Sigmoid colon (tissue), 7 donors: ENCODE measurements around the gene NT5DC4. TPM values are rescaled to one million over a fixed set of nuclear protein-coding genes. Genes with fewer than 3 reads are reported as not detected.

ENCODE experiments used
- DNase-seq: peaks from one replicate; pipeline ENCODE4 v3.0.0-alpha.2; 2019
- H3K27ac ChIP-seq, 4 donors: fragments of 200-600 bp; sonication (generic); one replicate each; pipeline ENCODE4 v1.5.1; 2016 to 2019; ENCODE audit warnings: mild to moderate bottlenecking in 1 of 4
- H3K27me3 ChIP-seq, 3 donors: fragments of 200-600 bp; sonication (generic); one replicate each; pipeline ENCODE4 v1.5.1; 2019; ENCODE audit warnings: mild to moderate bottlenecking in 1 of 3
- H3K36me3 ChIP-seq, 4 donors: fragments of 200-600 bp; sonication (generic); one replicate each; pipeline ENCODE4 v1.5.1; 2016 to 2019
- H3K4me1 ChIP-seq, 4 donors: fragments of 200-600 bp; sonication (generic); one replicate each; pipeline ENCODE4 v1.5.1; 2017 to 2019
- H3K4me3 ChIP-seq, 4 donors: fragments of 200-600 bp; sonication (generic); one replicate each; pipeline ENCODE4 v1.5.1; 2017 to 2019; ENCODE audit warnings: mild to moderate bottlenecking in 2 of 4, moderate library complexity in 1 of 4
- H3K9me3 ChIP-seq, 4 donors: fragments of 200-600 bp in 3 of 4; sonication (generic) in 3 of 4; one replicate each; pipeline versions ENCODE4 v1.5.1 to v1.6.1; 2013 to 2019
- EP300 ChIP-seq, 4 donors: sonication (generic); formaldehyde crosslinking; IDR thresholded peaks; one replicate each; pipeline ENCODE4 v1.6.1; 2017; ENCODE audit warnings: antibody characterized with exemption in 4 of 4
- POLR2A ChIP-seq, 2 donors: fragments of 450-650 bp; IDR thresholded peaks; one replicate each; pipeline ENCODE4 v1.6.1; 2016; ENCODE audit warnings: antibody characterized with exemption in 2 of 2, mild to moderate bottlenecking in 2 of 2, moderate library complexity in 2 of 2
- POLR2AphosphoS5 ChIP-seq, 4 donors: sonication (generic); formaldehyde crosslinking; IDR thresholded peaks; one replicate each; pipeline ENCODE4 v1.6.1; 2017; ENCODE audit warnings: antibody characterized with exemption in 4 of 4
- WGBS, 2 donors: extraction: QIAGEN DNeasy Blood & Tissue Kit; methylation state at CpG; one replicate each; pipeline ENCODE4 v1.1.7; 2013; 5-methylcytosine and 5-hydroxymethylcytosine counted together
- intact Hi-C: fragments of 100-400 bp; cut with DNase I; formaldehyde crosslinking; loops from one replicate; pipeline ENCODE4 v1.15.1; 2023
- polyA plus RNA-seq, 3 donors: library from polyadenylated mRNA; stranded (reverse); fragments of 200-250 nt; gene quantifications; one replicate each; pipeline ENCODE4 v1.2.3, GENCODE V29; 2013
- total RNA-seq, 4 donors: library from RNA; depleted of rRNA; stranded (reverse); fragments of >200 nt; gene quantifications; one replicate each; pipeline ENCODE4 v1.1.0, GENCODE V29; 2016
- TF ChIP-seq, protein P1 (sequence below), 4 experiments: fragments of 450-650 bp in 3 of 4; fragments of 200-600 bp in 1 of 4; IDR thresholded peaks; one replicate each; pipeline ENCODE4 v1.5.1; 2016 to 2019; ENCODE audit warnings: antibody characterized with exemption in 4 of 4, mild to moderate bottlenecking in 3 of 4, moderate library complexity in 2 of 4
- donor health status: healthy with polysubstance abuse.
- donor health status: Bipolar disorder and iron deficiency.
- donor health status: healthy.

The NT5DC4 gene
- total and polyA plus RNA-seq, 7 donors: 0.89 TPM; not detected in 6

GRCh38 chr2:112727276-112728028 is 6.6 kb downstream of the NT5DC4 start:
- H3K36me3 ChIP-seq: no peaks in the 10 kb centered on the region
- no peak for DNase-seq
- H3K27me3 ChIP-seq: no peaks in the 10 kb centered on the region
- H3K4me1 ChIP-seq: peaks cover 0 to 7% (median 0%) of the 10 kb centered on the region in 4 donors
- H3K9me3 ChIP-seq: no peaks in the 10 kb centered on the region
- intact Hi-C loops: no loop called here
- H3K27ac ChIP-seq: no peak overlapping the region
- no peak overlapping the region for H3K4me3 ChIP-seq
- WGBS, 2 donors: 91 to 93% methylated on average over 19 of the region's 19 CpGs
- TF ChIP-seq POLR2AphosphoS5 (IDR thresholded peaks at IDR 0.05) (no peak), EP300 (IDR thresholded peaks at IDR 0.05) (no peak)

- intact Hi-C loops: no loop called here
- H3K36me3 ChIP-seq: no peaks in the 10 kb centered on the region
- DNase-seq: no peak
- no peak overlapping the region for H3K27ac ChIP-seq
- H3K9me3 ChIP-seq: no peaks in the 10 kb centered on the region
- no peaks in the 10 kb centered on the region for H3K27me3 ChIP-seq
- TF ChIP-seq POLR2A (IDR thresholded peaks at IDR 0.05) (no peak), POLR2AphosphoS5 (IDR thresholded peaks at IDR 0.05) (no peak)
- WGBS, 2 donors: 78% methylated on average over 4 of the region's 4 CpGs
- peaks cover 0 to 7% (median 0%) of the 10 kb centered on the region in 4 donors for H3K4me1 ChIP-seq
- no peak overlapping the region for H3K4me3 ChIP-seq
Measured at GRCh38 chr2:112728029-112728362, 7.2 kb downstream of the NT5DC4 start.

GRCh38 chr2:112728378-112729175 is 7.8 kb downstream of the NT5DC4 start:
- Histone ChIP-seq H3K27ac (no peak overlapping the region), H3K9me3 (no peaks in the 10 kb centered on the region), H3K36me3 (no peaks in the 10 kb centered on the region), H3K4me3 (no peak overlapping the region), H3K27me3 (no peaks in the 10 kb centered on the region), H3K4me1 (peaks cover 0 to 7% (median 0%) of the 10 kb centered on the region in 4 donors)
- no peak for DNase-seq
- TF ChIP-seq EP300 (IDR thresholded peaks at IDR 0.05) (no peak), POLR2AphosphoS5 (IDR thresholded peaks at IDR 0.05) (no peak), POLR2A (IDR thresholded peaks at IDR 0.05) (no peak)
- TF ChIP-seq, protein P1, sequence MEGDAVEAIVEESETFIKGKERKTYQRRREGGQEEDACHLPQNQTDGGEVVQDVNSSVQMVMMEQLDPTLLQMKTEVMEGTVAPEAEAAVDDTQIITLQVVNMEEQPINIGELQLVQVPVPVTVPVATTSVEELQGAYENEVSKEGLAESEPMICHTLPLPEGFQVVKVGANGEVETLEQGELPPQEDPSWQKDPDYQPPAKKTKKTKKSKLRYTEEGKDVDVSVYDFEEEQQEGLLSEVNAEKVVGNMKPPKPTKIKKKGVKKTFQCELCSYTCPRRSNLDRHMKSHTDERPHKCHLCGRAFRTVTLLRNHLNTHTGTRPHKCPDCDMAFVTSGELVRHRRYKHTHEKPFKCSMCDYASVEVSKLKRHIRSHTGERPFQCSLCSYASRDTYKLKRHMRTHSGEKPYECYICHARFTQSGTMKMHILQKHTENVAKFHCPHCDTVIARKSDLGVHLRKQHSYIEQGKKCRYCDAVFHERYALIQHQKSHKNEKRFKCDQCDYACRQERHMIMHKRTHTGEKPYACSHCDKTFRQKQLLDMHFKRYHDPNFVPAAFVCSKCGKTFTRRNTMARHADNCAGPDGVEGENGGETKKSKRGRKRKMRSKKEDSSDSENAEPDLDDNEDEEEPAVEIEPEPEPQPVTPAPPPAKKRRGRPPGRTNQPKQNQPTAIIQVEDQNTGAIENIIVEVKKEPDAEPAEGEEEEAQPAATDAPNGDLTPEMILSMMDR (IDR thresholded peaks at IDR 0.05): no peak
- intact Hi-C loops: no loop called here
- 55 to 64% methylated on average over 11 of the region's 11 CpGs for WGBS, 2 donors

DNA sequence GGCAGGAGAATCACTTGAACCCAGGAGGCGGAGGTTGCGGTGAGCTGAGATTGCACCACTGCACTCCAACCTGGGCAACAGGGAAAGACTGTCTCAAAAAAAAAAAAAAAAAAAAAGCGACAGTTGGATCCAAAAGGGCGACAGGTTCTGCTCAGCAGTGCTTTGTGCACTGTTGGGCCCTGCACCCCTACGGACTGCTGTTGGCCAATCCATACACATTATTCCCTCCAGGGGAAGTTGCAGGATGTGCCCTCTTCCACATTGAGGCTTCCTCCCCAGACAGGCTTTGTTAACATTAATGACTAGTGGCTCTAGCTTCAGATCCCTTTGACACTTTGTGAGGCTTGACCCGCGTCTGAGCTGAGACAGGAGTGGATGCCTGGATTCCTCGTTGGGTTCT is 9.4 kb downstream of the NT5DC4 start:
- Histone ChIP-seq H3K36me3 (no peaks in the 10 kb centered on the region), H3K4me3 (no peak overlapping the region), H3K4me1 (peaks cover 0 to 7% (median 0%) of the 10 kb centered on the region in 4 donors), H3K9me3 (no peaks in the 10 kb centered on the region), H3K27ac (no peak overlapping the region), H3K27me3 (no peaks in the 10 kb centered on the region)
- WGBS, 2 donors: 84 to 92% methylated on average over 8 of the region's 8 CpGs
- intact Hi-C loops: no loop called here
- TF ChIP-seq POLR2A (IDR thresholded peaks at IDR 0.05) (no peak), EP300 (IDR thresholded peaks at IDR 0.05) (no peak), POLR2AphosphoS5 (IDR thresholded peaks at IDR 0.05) (no peak)
- TF ChIP-seq, protein P1 (IDR thresholded peaks at IDR 0.05): no peak
- no peak for DNase-seq

GRCh38 chr2:112730791-112731190 is 10.0 kb downstream of the NT5DC4 start:
- WGBS, 2 donors: 92 to 93% methylated on average over 5 of the region's 5 CpGs
- Histone ChIP-seq H3K27me3 (no peaks in the 10 kb centered on the region), H3K4me1 (peaks cover 0 to 7% (median 0%) of the 10 kb centered on the region in 4 donors), H3K36me3 (no peaks in the 10 kb centered on the region), H3K9me3 (no peaks in the 10 kb centered on the region), H3K4me3 (no peak overlapping the region), H3K27ac (no peak overlapping the region)
- TF ChIP-seq POLR2AphosphoS5 (IDR thresholded peaks at IDR 0.05) (no peak), EP300 (IDR thresholded peaks at IDR 0.05) (no peak)
- intact Hi-C loops: no loop called here
- DNase-seq: no peak

DNA sequence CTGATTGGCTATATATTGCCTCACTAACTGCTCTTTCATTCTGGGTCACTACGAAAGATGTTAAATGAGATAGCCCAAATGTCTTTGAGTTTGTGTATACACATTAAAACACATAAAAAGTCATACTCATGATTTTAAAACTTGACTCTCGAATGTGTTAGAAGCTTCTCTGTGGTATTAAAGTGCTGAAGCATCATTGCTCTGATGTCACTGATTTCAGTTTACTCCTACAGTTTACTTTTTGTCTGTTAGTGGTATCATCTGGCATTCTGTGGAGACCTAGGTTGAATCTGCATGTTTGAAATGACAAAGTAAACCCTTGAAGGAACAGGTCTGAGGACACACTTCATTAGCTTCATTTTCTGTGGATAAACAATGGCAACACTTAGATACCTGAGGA is 10.7 kb downstream of the NT5DC4 start:
- intact Hi-C loops: no loop called here
- no peak overlapping the region for H3K4me3 ChIP-seq
- no peak for TF ChIP-seq POLR2AphosphoS5 (IDR thresholded peaks at IDR 0.05)
- TF ChIP-seq, protein P1 (IDR thresholded peaks at IDR 0.05): no peak
- no peak for TF ChIP-seq EP300 (IDR thresholded peaks at IDR 0.05)
- no peak for TF ChIP-seq POLR2A (IDR thresholded peaks at IDR 0.05)
- 88% methylated on average over 2 of the region's 2 CpGs for WGBS, 2 donors
- no peak for DNase-seq
- H3K36me3 ChIP-seq: no peaks in the 10 kb centered on the region
- H3K27ac ChIP-seq: no peak overlapping the region
- H3K9me3 ChIP-seq: no peaks in the 10 kb centered on the region
- no peaks in the 10 kb centered on the region for H3K27me3 ChIP-seq
- peaks cover 0 to 7% (median 0%) of the 10 kb centered on the region in 4 donors for H3K4me1 ChIP-seq
